C4-2B (cell line): ENCODE data around the gene KDM5C.
A peak's percentile ranks its signal among the peaks of the same experiment; 100 is the strongest.

Experiments used
- H3K27ac ChIP-seq: fragments of 450-650 bp; 2 replicates; pipeline ENCODE4 v1.5.1; 2017
- ZFX ChIP-seq: fragments of 450-650 bp; IDR thresholded peaks from 2 replicates; pipeline ENCODE4 v1.6.1; 2017
- TF ChIP-seq, protein P1 (sequence below): fragments of 450-650 bp; conservative IDR thresholded peaks from 2 replicates; pipeline ENCODE4 v1.5.1; 2017; ENCODE audit warnings: mild to moderate bottlenecking

KDM5C gene

GRCh38 chrX:53224860-53225797 lies at the start of gene KDM5C:
KDM5C (minus strand) TSS chrX:53225207; CDS start chrX:53224889, 318 bp downstream.
- TF ChIP-seq, protein P1, sequence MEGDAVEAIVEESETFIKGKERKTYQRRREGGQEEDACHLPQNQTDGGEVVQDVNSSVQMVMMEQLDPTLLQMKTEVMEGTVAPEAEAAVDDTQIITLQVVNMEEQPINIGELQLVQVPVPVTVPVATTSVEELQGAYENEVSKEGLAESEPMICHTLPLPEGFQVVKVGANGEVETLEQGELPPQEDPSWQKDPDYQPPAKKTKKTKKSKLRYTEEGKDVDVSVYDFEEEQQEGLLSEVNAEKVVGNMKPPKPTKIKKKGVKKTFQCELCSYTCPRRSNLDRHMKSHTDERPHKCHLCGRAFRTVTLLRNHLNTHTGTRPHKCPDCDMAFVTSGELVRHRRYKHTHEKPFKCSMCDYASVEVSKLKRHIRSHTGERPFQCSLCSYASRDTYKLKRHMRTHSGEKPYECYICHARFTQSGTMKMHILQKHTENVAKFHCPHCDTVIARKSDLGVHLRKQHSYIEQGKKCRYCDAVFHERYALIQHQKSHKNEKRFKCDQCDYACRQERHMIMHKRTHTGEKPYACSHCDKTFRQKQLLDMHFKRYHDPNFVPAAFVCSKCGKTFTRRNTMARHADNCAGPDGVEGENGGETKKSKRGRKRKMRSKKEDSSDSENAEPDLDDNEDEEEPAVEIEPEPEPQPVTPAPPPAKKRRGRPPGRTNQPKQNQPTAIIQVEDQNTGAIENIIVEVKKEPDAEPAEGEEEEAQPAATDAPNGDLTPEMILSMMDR: no peak
- peak; percentile 94 for TF ChIP-seq ZFX

DNA sequence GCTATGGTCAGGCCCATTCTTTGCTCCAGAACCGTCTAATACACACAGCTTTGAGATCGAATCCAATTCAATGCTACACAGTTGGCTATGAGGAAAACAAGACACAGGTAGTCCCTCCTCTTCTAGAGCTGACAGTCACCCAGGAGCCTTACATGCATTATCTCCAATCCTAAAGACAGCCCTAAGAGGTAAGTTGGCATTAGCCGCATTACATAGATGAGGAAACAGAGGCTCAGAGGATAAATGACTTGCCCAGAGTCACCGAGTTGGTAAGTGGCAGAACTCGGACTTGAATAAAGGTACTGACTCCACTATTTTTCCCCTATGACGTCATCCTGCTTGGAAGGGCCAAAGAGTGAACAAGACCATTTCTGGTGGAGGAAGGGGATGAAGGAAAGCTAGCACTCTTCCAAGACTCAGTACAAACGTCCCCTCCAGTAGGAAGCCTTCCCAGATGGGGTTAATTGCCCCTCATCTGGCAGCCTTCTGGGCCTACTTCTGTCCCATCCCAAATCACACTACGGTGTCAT lies 47.9 kb upstream of the KDM5C start:
- no peak for TF ChIP-seq ZFX
- TF ChIP-seq, protein P1: no peak
- no peak overlapping the region for H3K27ac ChIP-seq

More at GRCh38 chrX:53224860-53225797, at the start of gene KDM5C:
- H3K27ac ChIP-seq: peak within 1 kb of the TSS; percentile 99

DNA sequence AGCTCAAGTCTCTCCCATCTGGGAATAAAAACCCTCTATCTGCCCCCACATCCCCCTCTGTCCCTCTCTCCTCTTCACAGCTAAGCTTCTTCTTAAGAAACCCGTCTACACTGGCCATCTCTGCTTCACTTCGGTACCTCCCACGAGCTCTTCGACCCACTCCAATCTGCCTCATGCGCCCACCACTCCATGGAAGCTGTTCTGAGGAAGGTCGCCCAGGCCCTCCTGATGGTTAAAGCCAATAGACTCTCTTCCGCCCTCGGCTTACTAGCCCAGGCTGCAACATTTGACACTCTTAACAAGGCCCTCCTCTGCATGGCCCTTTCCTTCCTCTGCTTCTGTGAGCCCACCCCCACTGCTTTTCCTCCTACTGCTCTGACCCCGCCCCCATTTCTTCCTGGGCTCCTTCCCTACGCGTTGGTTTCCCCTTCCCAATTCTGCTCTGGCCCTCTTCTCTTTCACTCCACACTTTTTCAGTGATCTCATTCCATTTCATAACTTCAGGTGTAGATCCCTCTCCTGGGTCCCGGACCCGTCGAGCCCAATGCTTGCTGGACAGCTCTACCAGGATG lies 44.6 kb upstream of the KDM5C start:
- TF ChIP-seq, protein P1: no peak
- no peak for TF ChIP-seq ZFX
- no peak overlapping the region for H3K27ac ChIP-seq

DNA sequence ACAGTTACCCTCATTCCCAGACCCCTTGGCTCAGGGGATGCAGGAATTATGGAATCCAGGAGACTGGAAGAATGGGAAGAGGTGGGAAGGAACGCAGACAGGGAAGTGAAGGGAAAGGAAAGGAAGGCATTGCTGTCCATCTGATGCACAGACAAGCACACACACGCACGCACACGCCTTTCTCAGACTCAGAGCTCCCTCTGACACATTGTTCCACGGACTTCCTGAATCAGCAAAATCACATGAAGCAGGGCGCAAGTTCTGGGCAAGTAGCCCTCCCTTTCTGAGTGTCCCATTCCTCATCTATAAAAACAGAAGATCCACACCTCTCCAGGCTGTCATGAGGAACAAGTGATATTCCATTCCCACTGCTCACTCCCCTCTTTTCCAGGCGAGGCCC lies 43.2 kb upstream of the KDM5C start:
- H3K27ac ChIP-seq: no peak overlapping the region
- TF ChIP-seq, protein P1: no peak
- TF ChIP-seq ZFX: no peak

DNA sequence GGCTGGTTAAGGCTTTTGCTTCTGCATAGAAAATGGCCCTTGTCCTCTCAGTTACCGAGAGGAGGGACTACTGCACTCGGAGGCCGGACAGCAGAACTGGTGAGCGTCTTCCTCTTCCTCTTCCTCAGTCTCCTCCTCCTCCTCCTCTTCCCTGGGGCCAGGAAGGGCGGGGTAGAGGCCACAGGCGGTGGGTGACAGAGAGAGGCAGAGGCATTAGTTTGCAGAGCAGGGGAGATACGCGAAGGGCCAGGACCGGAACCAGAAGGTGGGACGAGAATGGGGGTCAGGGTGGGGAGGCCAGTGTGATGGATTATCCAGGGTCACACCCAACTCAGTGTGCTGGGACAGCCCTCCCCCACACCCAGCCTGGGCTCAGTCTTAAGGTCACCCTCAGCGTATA lies 41.9 kb upstream of the KDM5C start:
- no peak overlapping the region for H3K27ac ChIP-seq

GRCh38 chrX:53265771-53266574 lies 41.0 kb upstream of the KDM5C start:
- H3K27ac ChIP-seq: no peak overlapping the region
- TF ChIP-seq, protein P1: no peak
- TF ChIP-seq ZFX: no peak

More for the DNA sequence above, 41.9 kb upstream of the KDM5C start:
- no peak for TF ChIP-seq ZFX
- TF ChIP-seq, protein P1: no peak
